Trophoblast cell (in vitro differentiated cells and primary cell): ENCODE measurements around the gene NLK.

Experiments used
- DNase-seq, 2 donors: peaks; one replicate each; pipeline ENCODE4 v3.0.0-alpha.2; 2016
- H2AFZ ChIP-seq: 2 replicates; pipeline ENCODE4 v1.6.1; 2013; ENCODE audit warnings: low read length, moderate library complexity, mild to moderate bottlenecking; ENCODE audit not compliant: insufficient read depth, poor library complexity
- H2AK5ac ChIP-seq: 2 replicates; pipeline ENCODE4 v1.6.1; 2013; ENCODE audit warnings: mild to moderate bottlenecking, low read length
- H2BK120ac ChIP-seq: 2 replicates; pipeline ENCODE4 v1.6.1; 2013; ENCODE audit warnings: low read length, mild to moderate bottlenecking, moderate library complexity; ENCODE audit not compliant: insufficient read depth, poor library complexity
- H2BK12ac ChIP-seq: 2 replicates; pipeline ENCODE4 v1.6.1; 2013; ENCODE audit warnings: mild to moderate bottlenecking, low read length, moderate library complexity
- H2BK5ac ChIP-seq: 2 replicates; pipeline ENCODE4 v1.6.1; 2013; ENCODE audit warnings: low read length, low read depth, moderate library complexity, mild to moderate bottlenecking; ENCODE audit not compliant: poor library complexity
- H3K14ac ChIP-seq: 2 replicates; pipeline ENCODE4 v1.6.1; 2013; ENCODE audit warnings: mild to moderate bottlenecking, low read length
- H3K18ac ChIP-seq: 2 replicates; pipeline ENCODE4 v1.6.1; 2013; ENCODE audit warnings: mild to moderate bottlenecking, low read length
- H3K23ac ChIP-seq: 2 replicates; pipeline ENCODE4 v1.6.1; 2013; ENCODE audit warnings: low read length
- H3K27ac ChIP-seq: 2 replicates; pipeline ENCODE4 v1.5.1; 2013; ENCODE audit warnings: low read depth, mild to moderate bottlenecking, inconsistent platforms, low read length, moderate library complexity
- H3K27me3 ChIP-seq: 2 replicates; pipeline ENCODE4 v1.6.1; 2013; ENCODE audit warnings: inconsistent platforms, mild to moderate bottlenecking, low read length, moderate library complexity; ENCODE audit not compliant: insufficient read depth
- H3K36me3 ChIP-seq, 2 experiments: 1 replicate in 1 of 2; 2 replicates in 1 of 2; pipeline ENCODE4 v1.6.1; 2013; ENCODE audit warnings: low read length in 2 of 2, mild to moderate bottlenecking in 2 of 2, moderate library complexity in 1 of 2; ENCODE audit not compliant: insufficient read depth in 2 of 2, control insufficient read depth in 1 of 2
- H3K4ac ChIP-seq: 2 replicates; pipeline ENCODE4 v1.6.1; 2013; ENCODE audit warnings: low read depth, mild to moderate bottlenecking, low read length, moderate library complexity
- H3K4me1 ChIP-seq, 2 experiments: 1 replicate in 1 of 2; 2 replicates in 1 of 2; pipeline ENCODE4 v1.6.1; 2013; ENCODE audit warnings: low read length in 2 of 2, mild to moderate bottlenecking in 2 of 2, moderate library complexity in 1 of 2; ENCODE audit not compliant: insufficient read depth in 2 of 2, control insufficient read depth in 1 of 2
- H3K4me2 ChIP-seq: 2 replicates; pipeline ENCODE4 v1.6.1; 2013; ENCODE audit warnings: inconsistent platforms, mild to moderate bottlenecking, low read length, moderate library complexity
- H3K4me3 ChIP-seq: 2 replicates; pipeline ENCODE4 v1.5.1; 2013; ENCODE audit warnings: mild to moderate bottlenecking, low read depth, low read length, inconsistent platforms
- H3K79me1 ChIP-seq: one replicate; pipeline ENCODE4 v1.6.1; 2013; ENCODE audit warnings: low read length
- H3K79me2 ChIP-seq: 2 replicates; pipeline ENCODE4 v1.6.1; 2013; ENCODE audit warnings: low read length, mild to moderate bottlenecking; ENCODE audit not compliant: control insufficient read depth, insufficient read depth, poor library complexity
- H3K9ac ChIP-seq: 2 replicates; pipeline ENCODE4 v1.6.1; 2013; ENCODE audit warnings: mild to moderate bottlenecking, low read length
- H3K9me3 ChIP-seq: 2 replicates; pipeline ENCODE4 v1.6.1; 2013; ENCODE audit warnings: low read depth, mild to moderate bottlenecking, control low read depth, inconsistent platforms, low read length; ENCODE audit not compliant: insufficient read depth
- H4K12ac ChIP-seq: 2 replicates; pipeline ENCODE4 v1.6.1; 2013; ENCODE audit warnings: low read depth, mild to moderate bottlenecking, low read length, moderate library complexity
- H4K8ac ChIP-seq: 2 replicates; pipeline ENCODE4 v1.6.1; 2013; ENCODE audit warnings: low read depth, mild to moderate bottlenecking, low read length, moderate library complexity
- H4K91ac ChIP-seq: one replicate; pipeline ENCODE4 v1.6.1; 2013; ENCODE audit warnings: low read depth, mild to moderate bottlenecking, low read length, moderate library complexity
- WGBS: extraction: QIAGEN DNeasy Blood & Tissue Kit; methylation state at CpG from one replicate; pipeline ENCODE4 v1.1.7; 2013; ENCODE audit warnings: missing lambda C conversion rate; ENCODE audit not compliant: insufficient read length, insufficient coverage; ENCODE audit errors: extremely low coverage; 5-methylcytosine and 5-hydroxymethylcytosine counted together

Gene NLK

DNA sequence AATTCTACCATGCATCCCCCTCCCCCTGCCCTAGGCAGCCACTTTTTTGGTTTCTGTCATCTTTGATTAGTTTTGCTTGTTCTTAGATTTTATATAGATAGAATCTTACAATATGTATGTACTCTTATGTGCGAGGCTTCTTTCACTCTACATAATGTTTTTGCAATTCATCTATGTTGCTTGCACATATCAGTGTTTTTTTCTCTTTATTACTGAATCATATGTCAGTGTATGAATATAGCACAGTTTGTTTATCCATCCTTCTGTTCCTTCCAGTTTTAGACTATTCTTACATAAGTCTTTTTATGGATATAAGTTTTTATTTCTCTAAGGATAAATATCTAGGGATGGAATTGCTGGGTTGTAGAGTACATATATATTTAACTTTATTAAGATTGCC lies 26.6 kb downstream of the NLK start:
- Histone ChIP-seq H4K91ac (no peak overlapping the region), H3K27ac (no peak overlapping the region), H3K4ac (no peak overlapping the region), H3K27me3 (no peaks in the 10 kb centered on the region), H3K9ac (no peak overlapping the region), H2AFZ (no peak overlapping the region), H4K8ac (no peak overlapping the region), H3K23ac (no peak overlapping the region), H3K14ac (no peak overlapping the region), H3K79me2 (no peaks in the 10 kb centered on the region), H3K4me3 (no peak overlapping the region), H2BK5ac (no peak overlapping the region), H2BK120ac (no peak overlapping the region), H3K18ac (no peak overlapping the region), H3K4me2 (no peak overlapping the region), H2BK12ac (no peak overlapping the region), H3K36me3 (peaks cover 0 to 1% of the 10 kb centered on the region in 2 experiments), H4K12ac (no peak overlapping the region), H3K9me3 (no peaks in the 10 kb centered on the region), H3K4me1 (no peaks in the 10 kb centered on the region), H3K79me1 (no peaks in the 10 kb centered on the region), H2AK5ac (no peak overlapping the region)
- WGBS, result no CpG with 5 or more reads among the region's 1 CpG
- no peak for DNase-seq

GRCh38 chr17:28071179-28071578 lies 28.7 kb downstream of the NLK start:
- Histone ChIP-seq H2AFZ (no peak overlapping the region), H3K9me3 (no peaks in the 10 kb centered on the region), H3K79me2 (no peaks in the 10 kb centered on the region), H3K27ac (no peak overlapping the region), H3K18ac (no peak overlapping the region), H4K12ac (no peak overlapping the region), H2BK12ac (no peak overlapping the region), H3K9ac (no peak overlapping the region), H2BK120ac (no peak overlapping the region), H3K4me1 (peaks cover 0 to 4% of the 10 kb centered on the region in 2 experiments), H3K4ac (no peak overlapping the region), H3K23ac (no peak overlapping the region), H2AK5ac (no peak overlapping the region), H3K4me2 (no peak overlapping the region), H3K4me3 (no peak overlapping the region), H3K79me1 (no peaks in the 10 kb centered on the region), H3K27me3 (no peaks in the 10 kb centered on the region), H4K91ac (no peak overlapping the region), H3K36me3 (peaks cover 0 to 1% of the 10 kb centered on the region in 2 experiments), H2BK5ac (no peak overlapping the region), H3K14ac (no peak overlapping the region), H4K8ac (no peak overlapping the region)
- no CpG with 5 or more reads among the region's 1 CpG for WGBS
- no peak for DNase-seq

- no peak overlapping the region for H3K4me3 ChIP-seq
- no peaks in the 10 kb centered on the region for H3K79me2 ChIP-seq
- H2AFZ ChIP-seq, result no peak overlapping the region
- no CpG with 5 or more reads among the region's 6 CpGs for WGBS
- H3K9me3 ChIP-seq, result no peaks in the 10 kb centered on the region
- H3K14ac ChIP-seq, result no peak overlapping the region
- H2BK5ac ChIP-seq, result no peak overlapping the region
- H3K27ac ChIP-seq, result no peak overlapping the region
- H3K4me2 ChIP-seq, result no peak overlapping the region
- peaks cover 0 to 1% of the 10 kb centered on the region in 2 experiments for H3K36me3 ChIP-seq
- H4K91ac ChIP-seq, result no peak overlapping the region
- no peak overlapping the region for H2BK120ac ChIP-seq
- no peaks in the 10 kb centered on the region for H3K27me3 ChIP-seq
- no peak overlapping the region for H2BK12ac ChIP-seq
- no peak overlapping the region for H4K12ac ChIP-seq
- no peak overlapping the region for H3K9ac ChIP-seq
- H3K18ac ChIP-seq, result peak overlapping the region; percentile 82
- H3K23ac ChIP-seq, result no peak overlapping the region
- H3K4me1 ChIP-seq, result peaks cover 0 to 4% of the 10 kb centered on the region in 2 experiments
- H4K8ac ChIP-seq, result no peak overlapping the region
- DNase-seq, result no peak
- no peaks in the 10 kb centered on the region for H3K79me1 ChIP-seq
- H3K4ac ChIP-seq, result no peak overlapping the region
- no peak overlapping the region for H2AK5ac ChIP-seq
These were observed 29.6 kb downstream of the NLK start for GRCh38 chr17:28071891-28072606.

DNA sequence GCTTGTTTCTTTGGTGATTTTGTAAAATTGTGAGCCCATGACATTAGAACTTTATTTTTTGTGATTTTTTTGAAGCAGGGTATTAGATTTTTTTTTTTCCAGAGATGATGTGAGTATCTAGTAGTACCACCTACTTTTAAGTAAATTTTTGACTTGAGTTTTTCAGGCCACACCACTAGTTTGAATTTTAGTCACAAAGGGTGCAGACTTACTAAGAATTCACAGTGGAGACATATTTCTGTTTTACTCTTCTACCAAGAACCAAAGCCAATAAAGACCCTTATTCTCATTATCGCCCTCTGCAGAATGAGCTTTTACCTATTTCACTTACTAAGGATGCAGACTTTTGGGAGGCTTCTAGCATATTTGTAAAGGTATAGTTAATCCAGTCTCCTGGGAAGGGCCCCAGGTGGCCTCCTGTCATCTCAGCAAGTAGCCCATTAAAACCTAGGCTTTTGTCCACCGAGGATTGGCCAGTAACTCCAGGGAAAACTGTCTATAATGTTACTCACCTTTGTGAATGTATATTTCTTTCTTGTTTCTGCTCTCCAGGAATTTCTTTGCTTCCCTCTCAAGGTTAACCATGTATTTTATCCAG lies 30.6 kb downstream of the NLK start:
- Histone ChIP-seq H3K14ac (no peak overlapping the region), H4K91ac (no peak overlapping the region), H3K79me1 (no peaks in the 10 kb centered on the region), H3K18ac (no peak overlapping the region), H4K8ac (no peak overlapping the region), H3K4me1 (peaks cover 0 to 4% of the 10 kb centered on the region in 2 experiments), H3K4ac (no peak overlapping the region), H3K27me3 (no peaks in the 10 kb centered on the region), H3K79me2 (no peaks in the 10 kb centered on the region), H3K4me2 (no peak overlapping the region), H2BK120ac (no peak overlapping the region), H2BK12ac (no peak overlapping the region), H3K9me3 (no peaks in the 10 kb centered on the region), H4K12ac (no peak overlapping the region), H2AK5ac (no peak overlapping the region), H2AFZ (no peak overlapping the region), H2BK5ac (no peak overlapping the region), H3K23ac (no peak overlapping the region), H3K27ac (no peak overlapping the region), H3K9ac (no peak overlapping the region), H3K36me3 (peaks cover 0 to 1% of the 10 kb centered on the region in 2 experiments), H3K4me3 (no peak overlapping the region)
- no CpG with 5 or more reads among the region's 2 CpGs for WGBS
- no peak for DNase-seq
